ENCODE measurements around the gene NMNAT2. TPM values are rescaled to one million over a fixed set of nuclear protein-coding genes. Genes with fewer than 3 reads are reported as not detected.
A peak's percentile ranks its signal among the peaks of the same experiment; 100 is the strongest.

The NMNAT2 gene
- total and polyA plus RNA-seq, 7 donors: 0.04 to 0.61 (median 0.38) TPM

DNA sequence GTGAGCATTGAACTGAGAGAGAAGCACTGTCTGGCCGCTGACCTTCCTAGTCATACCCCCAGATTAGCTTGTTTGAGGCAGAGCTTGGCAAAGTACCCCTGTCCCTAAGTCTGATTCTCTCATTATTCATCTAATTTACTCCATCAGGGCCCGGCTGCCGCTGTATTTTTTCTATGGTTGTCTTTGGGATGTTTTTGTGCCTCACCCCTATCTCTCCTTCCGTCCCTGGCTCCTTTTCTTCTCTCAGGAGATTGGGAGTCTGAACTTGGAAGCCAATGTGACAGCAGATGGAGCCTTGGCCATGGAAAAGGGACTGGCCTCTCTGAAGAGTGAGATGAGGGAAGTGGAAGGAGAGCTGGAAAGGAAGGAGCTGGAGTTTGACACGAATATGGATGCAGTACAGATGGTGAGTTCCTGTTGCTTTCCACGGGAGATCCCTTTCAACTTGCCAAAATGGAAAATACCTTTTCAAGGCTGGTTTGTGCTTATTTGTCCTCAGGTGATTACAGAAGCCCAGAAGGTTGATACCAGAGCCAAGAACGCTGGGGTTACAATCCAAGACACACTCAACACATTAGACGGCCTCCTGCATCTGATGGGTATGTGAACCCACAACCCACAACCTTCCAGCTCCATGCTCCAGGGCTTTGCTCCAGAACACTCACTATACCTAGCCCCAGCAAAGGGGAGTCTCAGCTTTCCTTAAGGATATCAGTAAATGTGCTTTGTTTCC is 178.2 kb downstream of the NMNAT2 start:
- 47 to 54% (median 52%) methylated on average over 8 of the region's 8 CpGs for WGBS, 3 donors
- H3K27ac ChIP-seq: no peak overlapping the region
- DNase-seq (peak; percentile 20 to 60), ATAC-seq (peak in 1 of 4 donors; percentile 31)
- no peaks in the 10 kb centered on the region for H3K36me3 ChIP-seq (ENCODE audit: insufficient read depth in 1 of 2, low read depth in 1 of 2)
- peaks cover 0 to 3% (median 0%) of the 10 kb centered on the region in 3 donors for H3K27me3 ChIP-seq (ENCODE audit: insufficient read depth in 3 of 3, low read length in 2 of 3)
- no peaks in the 10 kb centered on the region for H3K4me1 ChIP-seq
- H3K9me3 ChIP-seq: no peaks in the 10 kb centered on the region
- H3K4me3 ChIP-seq: no peak overlapping the region
- intact Hi-C loops (cut with DNase I): loop anchor here in 1 of 2 donors (5.0 kb wide), 1 partner anchor 278 kb away; no protein-coding TSS in a partner anchor
- TF ChIP-seq, protein P1, sequence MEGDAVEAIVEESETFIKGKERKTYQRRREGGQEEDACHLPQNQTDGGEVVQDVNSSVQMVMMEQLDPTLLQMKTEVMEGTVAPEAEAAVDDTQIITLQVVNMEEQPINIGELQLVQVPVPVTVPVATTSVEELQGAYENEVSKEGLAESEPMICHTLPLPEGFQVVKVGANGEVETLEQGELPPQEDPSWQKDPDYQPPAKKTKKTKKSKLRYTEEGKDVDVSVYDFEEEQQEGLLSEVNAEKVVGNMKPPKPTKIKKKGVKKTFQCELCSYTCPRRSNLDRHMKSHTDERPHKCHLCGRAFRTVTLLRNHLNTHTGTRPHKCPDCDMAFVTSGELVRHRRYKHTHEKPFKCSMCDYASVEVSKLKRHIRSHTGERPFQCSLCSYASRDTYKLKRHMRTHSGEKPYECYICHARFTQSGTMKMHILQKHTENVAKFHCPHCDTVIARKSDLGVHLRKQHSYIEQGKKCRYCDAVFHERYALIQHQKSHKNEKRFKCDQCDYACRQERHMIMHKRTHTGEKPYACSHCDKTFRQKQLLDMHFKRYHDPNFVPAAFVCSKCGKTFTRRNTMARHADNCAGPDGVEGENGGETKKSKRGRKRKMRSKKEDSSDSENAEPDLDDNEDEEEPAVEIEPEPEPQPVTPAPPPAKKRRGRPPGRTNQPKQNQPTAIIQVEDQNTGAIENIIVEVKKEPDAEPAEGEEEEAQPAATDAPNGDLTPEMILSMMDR (IDR thresholded peaks at IDR 0.05): no peak

DNA sequence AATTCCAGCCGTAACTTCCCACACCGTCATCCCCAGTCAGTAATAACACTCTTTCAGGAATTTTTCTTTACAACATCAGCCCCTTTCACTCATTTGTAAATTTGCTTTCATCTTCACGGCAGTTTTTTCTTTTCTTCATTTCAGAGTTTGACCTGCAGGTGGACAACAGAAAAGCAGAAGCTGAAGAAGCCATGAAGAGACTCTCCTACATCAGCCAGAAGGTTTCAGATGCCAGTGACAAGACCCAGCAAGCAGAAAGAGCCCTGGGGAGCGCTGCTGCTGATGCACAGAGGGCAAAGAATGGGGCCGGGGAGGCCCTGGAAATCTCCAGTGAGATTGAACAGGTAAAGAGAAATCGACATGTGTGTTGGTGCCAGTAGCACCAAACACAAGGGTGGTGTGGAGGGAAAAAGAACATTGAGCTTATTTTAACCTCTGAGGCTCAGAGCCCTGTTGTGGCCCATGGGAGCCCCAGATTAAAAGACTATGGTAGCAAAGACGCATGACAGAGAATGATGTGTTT is 178.9 kb downstream of the NMNAT2 start:
- peaks cover 0 to 3% (median 0%) of the 10 kb centered on the region in 3 donors for H3K27me3 ChIP-seq (ENCODE audit: insufficient read depth in 3 of 3, low read length in 2 of 3)
- 72 to 77% (median 76%) methylated on average over 7 of the region's 7 CpGs for WGBS, 3 donors
- H3K27ac ChIP-seq: no peak overlapping the region
- H3K36me3 ChIP-seq (ENCODE audit: insufficient read depth in 1 of 2, low read depth in 1 of 2): no peaks in the 10 kb centered on the region
- peaks cover 3% of the 10 kb centered on the region for H3K4me1 ChIP-seq
- H3K4me3 ChIP-seq: no peak overlapping the region
- intact Hi-C loops (cut with DNase I): loop anchor here in 1 of 2 donors (5.0 kb wide), 1 partner anchor 277 kb away; no protein-coding TSS in a partner anchor
- H3K9me3 ChIP-seq: no peaks in the 10 kb centered on the region
- no peak for DNase-seq
- no peak for ATAC-seq
- TF ChIP-seq, protein P1 (IDR thresholded peaks at IDR 0.05): no peak

DNA sequence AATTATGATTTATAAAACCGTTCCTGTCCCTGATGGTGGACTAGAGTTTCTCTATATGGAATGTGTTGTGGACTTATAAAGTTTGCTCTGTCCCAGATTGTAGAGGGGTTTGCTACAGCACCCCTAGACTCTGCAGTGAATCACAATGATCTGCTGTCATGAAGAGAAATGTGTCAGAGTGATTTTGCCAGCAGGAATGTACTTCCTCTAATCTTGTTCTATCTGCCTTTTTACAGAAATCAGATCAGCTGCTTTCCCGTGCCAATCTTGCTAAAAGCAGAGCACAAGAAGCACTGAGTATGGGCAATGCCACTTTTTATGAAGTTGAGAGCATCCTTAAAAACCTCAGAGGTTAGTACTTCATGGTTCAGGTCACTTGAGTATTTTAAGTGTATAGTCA is 180.1 kb downstream of the NMNAT2 start:
- Histone ChIP-seq H3K9me3 (no peaks in the 10 kb centered on the region), H3K27me3 (ENCODE audit: insufficient read depth in 3 of 3, low read length in 2 of 3) (peaks cover 0 to 3% (median 0%) of the 10 kb centered on the region in 3 donors), H3K27ac (no peak overlapping the region), H3K4me3 (no peak overlapping the region), H3K4me1 (peaks cover 6% of the 10 kb centered on the region), H3K36me3 (ENCODE audit: insufficient read depth in 1 of 2, low read depth in 1 of 2) (no peaks in the 10 kb centered on the region)
- DNase-seq (no peak), ATAC-seq (no peak)
- TF ChIP-seq, protein P1 (IDR thresholded peaks at IDR 0.05): no peak
- intact Hi-C loops (cut with DNase I): loop anchor here in 1 of 2 donors (5.0 kb wide), 1 partner anchor 276 kb away; no protein-coding TSS in a partner anchor
- WGBS, 3 donors: 63 to 78% (median 70%) methylated on average over 2 of the region's 2 CpGs

DNA sequence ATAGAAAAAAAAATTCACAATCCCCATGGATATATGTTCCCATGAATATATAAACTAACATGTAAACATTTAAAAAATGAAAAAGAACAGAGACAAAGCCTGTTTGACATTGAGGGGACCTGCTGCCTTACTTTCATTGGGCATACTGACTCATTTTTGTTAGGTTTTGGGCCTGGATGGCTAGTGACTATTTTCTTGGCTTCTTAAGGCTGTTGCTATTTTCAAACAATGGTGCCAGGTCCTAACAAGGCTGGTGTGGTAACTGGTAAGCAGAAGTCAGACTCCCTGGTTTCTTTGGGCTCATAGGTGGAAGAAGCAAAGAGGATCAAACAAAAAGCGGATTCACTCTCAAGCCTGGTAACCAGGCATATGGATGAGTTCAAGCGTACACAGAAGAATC is 181.1 kb downstream of the NMNAT2 start:
- Histone ChIP-seq H3K36me3 (ENCODE audit: insufficient read depth in 1 of 2, low read depth in 1 of 2) (no peaks in the 10 kb centered on the region), H3K27ac (no peak overlapping the region), H3K4me3 (no peak overlapping the region), H3K9me3 (no peaks in the 10 kb centered on the region), H3K27me3 (ENCODE audit: insufficient read depth in 3 of 3, low read length in 2 of 3) (peaks cover 0 to 3% (median 0%) of the 10 kb centered on the region in 3 donors), H3K4me1 (peaks cover 6% of the 10 kb centered on the region)
- 98 to 100% (median 99%) methylated on average over 2 of the region's 2 CpGs for WGBS, 3 donors
- ATAC-seq (no peak), DNase-seq (no peak)
- TF ChIP-seq, protein P1 (IDR thresholded peaks at IDR 0.05): no peak
- intact Hi-C loops (cut with DNase I): loop anchor here in 1 of 2 donors (5.0 kb wide), 1 partner anchor 275 kb away; no protein-coding TSS in a partner anchor
